HCEC 1CT (cell line): ENCODE data around the gene PPP2R1B.
"Not testable (repeated sequence)": the region's sequence is repeated elsewhere in the genome, so short reads cannot be mapped to it uniquely, and the experiment has no call there.

Experiments used
- DNase-seq: peaks from one replicate; pipeline ENCODE4 v3.0.0-alpha.2; 2017

PPP2R1B gene

GRCh38 chr11:111765984-111766833 is at the start of gene PPP2R1B:
PPP2R1B (minus strand) TSS chr11:111766389; CDS start chr11:111766361, 28 bp downstream.
- DNase-seq: peak; percentile 70

DNA sequence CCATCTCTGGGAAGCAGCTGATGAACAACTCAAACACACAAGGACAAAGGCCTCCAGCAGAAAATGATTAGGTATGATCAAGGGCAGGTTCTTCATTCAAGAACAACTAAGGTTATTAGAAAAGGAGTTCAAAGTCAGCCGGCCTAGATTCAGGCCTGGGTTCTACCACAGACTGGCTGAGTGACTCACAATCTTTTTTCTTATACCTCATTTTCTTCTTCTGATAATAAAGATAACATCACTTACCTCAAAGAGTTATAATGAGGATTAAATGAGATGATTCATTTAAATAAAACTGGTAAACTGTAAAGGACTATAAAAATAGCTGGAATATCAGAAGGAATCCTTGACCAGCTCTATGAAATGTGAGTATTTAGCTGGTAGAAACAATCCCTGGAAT is 49.3 kb upstream of the PPP2R1B start:
- no peak for DNase-seq

- no peak for DNase-seq
Measured at GRCh38 chr11:111814557-111815320, 48.5 kb upstream of the PPP2R1B start.

DNA sequence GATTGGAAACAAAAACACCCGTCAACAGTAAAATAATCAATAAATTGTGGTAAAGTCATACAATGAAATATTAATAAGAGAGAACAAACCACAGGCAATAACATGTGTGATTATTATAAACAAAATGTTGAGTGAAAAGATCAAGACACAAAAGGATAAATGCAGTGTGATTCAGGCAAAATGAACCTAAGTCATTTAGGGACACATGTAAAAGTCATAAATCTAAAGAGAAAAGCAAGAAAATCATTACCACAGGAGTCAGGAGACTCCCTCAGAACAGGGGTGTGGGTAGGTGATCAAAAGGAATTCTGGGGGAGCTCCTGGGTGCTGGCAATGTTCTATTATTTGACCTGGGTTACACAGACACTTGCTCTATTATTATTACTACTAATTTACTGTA is 47.9 kb upstream of the PPP2R1B start:
- DNase-seq: no peak

DNA sequence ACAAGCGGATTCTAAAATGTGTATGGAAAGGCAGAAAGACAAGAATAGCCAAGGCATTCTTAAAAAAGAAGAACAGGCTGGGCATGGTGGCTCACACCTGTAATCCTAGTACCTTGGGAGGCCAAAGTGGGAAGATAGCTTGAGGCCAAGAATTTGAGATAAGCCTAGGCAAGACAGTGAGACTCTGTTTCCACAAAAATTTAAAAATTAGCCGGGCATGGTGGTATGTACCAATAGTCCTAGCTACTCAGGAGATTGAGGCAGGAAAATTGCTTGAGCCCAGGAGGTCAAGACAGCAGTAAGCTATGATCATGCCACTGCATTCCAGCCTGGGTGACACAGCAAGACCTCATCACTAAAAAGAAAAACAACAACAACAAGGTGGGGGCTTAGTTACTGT is 46.0 kb upstream of the PPP2R1B start:
- DNase-seq: no peak

GRCh38 chr11:111811445-111811844 is 45.3 kb upstream of the PPP2R1B start:
- DNase-seq: no peak

DNA sequence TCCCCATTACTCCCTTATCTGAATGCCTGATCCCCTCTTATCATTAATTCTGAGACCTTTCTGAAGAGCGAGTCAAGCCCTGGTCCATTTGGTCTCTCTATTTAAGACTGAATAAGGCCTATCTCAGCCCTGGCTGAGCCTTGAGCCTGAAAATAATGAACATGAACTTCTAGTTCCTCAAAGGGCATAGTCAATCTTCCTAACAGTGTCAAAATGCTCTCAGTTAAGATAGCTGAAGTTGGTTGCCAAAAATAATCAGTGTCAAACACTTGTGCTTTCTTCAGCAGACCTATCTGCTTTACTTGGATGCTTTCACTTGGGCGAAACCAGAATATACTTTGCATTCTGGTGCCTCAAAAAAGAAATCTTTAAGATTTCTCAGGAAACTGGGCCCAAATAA is 42.6 kb upstream of the PPP2R1B start:
- DNase-seq: no peak

DNA sequence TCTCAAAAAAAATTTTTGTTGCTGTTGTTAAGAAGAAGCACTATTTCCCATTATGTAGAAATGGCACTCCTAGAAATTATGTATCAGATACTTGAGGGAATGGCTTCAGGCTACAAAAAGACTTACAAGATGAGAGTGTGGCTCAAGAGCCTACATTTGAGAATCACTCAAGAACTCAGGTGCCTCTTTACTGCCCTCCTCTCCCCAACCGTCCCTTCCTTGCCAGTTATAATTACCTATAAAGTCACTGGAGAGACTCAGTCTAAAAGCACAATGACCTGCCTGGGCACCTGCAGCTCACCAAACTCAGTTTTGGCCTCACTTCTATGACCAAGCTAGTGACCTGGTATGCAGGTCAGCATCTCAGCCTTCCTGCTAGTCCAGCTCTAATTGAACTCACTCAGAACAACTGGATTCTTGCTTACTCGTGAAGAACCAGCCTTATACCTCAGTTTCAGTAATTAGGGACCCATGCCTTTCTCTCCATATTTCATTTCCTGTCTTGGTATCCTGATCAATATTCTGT is 41.9 kb upstream of the PPP2R1B start:
- DNase-seq: no peak

DNA sequence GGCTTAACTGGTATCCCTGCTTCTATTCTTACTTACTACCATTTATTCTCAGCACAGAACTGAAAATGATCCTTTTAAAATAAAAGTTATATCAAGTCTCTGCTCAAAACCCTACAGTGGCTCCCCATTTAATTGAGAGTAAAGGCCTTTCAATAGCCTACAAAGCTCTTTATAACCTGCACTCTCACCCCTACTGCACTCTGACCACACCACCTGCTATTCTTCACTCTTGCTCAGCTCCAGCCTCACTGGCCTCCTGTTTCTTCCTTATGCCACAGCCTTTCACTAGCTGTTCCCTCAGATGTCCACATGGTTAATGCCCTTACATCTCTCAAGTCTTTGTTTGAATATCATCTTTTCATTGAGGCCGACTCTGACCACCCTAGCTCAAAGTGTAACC is 40.9 kb upstream of the PPP2R1B start:
- no peak for DNase-seq

- DNase-seq: no peak
Measured at GRCh38 chr11:111801135-111801534, 34.9 kb upstream of the PPP2R1B start.

DNA sequence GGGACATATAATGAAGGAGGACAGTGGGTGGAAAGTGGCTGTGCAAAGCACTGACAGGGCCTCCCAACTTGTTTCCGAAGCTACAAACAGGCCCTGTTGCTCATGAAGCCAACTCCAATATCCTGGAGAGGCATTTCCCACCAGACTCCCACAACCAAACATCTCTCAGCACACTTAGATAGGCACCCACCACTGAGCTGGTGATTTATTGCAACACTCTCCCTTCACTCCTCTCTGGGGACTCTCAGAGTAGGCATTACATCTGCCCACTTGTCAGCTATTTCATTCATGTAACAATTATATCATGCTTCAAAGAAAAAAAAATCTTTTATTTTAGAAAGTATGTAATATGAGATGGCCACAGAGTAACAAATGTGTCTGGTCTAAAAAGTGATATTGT is 32.1 kb upstream of the PPP2R1B start:
- DNase-seq: no peak

- peak; percentile 19 for DNase-seq
Measured at GRCh38 chr11:111797145-111797581, 31.0 kb upstream of the PPP2R1B start.

GRCh38 chr11:111796696-111797095 is 30.5 kb upstream of the PPP2R1B start:
- DNase-seq: no peak

GRCh38 chr11:111795334-111795985 is 29.3 kb upstream of the PPP2R1B start:
- peak; percentile 79 for DNase-seq

DNA sequence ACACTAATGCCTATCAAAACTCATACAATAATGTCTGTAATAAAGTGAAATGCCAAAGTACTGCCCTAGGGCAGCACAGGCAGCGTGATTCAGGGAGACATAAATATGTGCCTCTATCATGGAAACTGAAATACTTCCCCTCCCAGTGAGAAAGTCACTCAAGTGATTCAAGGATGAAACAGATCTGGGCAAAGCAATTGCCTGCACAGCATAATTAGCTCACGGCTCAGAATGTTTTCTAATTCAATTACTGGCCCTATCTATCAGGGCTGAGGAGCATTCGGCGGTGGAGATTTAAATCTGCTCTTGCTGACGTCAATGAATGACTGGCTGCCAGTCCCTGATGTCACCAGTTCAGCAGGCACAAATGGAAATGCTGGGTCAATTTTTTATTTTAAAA is 27.7 kb upstream of the PPP2R1B start:
- no peak for DNase-seq

- no peak for DNase-seq
Measured at GRCh38 chr11:111792955-111793500, 26.8 kb upstream of the PPP2R1B start.

GRCh38 chr11:111792314-111792713 is 26.1 kb upstream of the PPP2R1B start:
- DNase-seq: no peak

DNA sequence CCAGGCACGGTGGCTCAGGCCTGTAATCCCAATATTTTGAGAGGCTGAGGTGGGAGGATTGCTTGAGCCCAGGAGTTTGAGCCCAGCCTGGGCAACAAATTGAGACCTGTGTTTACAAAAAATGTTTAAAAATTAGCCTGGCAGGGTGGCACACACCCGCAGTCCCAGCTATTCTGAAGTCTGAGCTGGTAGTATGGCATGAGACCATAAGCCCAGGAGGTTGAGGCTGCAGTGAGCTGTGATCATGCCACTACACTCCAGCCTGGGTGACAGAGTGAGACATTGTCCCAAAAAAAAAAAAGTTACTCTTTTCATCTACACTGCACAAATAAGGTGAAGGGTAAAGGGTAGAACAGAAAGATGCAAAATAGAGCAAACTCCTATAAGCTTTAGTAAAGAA is 22.3 kb upstream of the PPP2R1B start:
- DNase-seq: no peak

- DNase-seq: no peak
Measured at GRCh38 chr11:111788051-111788450, 21.9 kb upstream of the PPP2R1B start.

DNA sequence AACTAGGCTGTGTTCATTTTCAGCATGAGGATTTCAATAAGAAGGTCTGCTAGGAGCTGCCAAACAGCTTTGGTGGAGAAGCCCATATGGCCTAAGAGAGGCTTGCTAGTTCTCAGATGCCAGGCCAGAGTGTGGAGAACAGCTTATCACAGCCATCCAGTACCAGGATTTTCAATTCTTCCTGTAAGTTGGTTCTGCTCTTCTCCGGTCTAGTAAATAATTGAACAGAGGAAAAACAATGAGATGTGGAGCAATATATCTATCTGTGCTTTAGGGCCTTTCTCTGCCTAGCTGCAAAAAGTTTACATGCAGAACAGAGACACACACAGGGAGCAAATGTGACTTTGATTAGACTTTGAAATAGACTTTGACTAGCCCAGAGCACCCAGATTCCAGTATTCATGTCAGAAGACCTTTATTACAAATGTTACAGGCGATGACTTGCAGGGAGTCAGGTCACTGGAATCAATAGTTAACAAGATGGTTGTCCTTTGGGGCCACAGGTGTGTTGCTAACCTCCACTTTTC is 19.8 kb upstream of the PPP2R1B start:
- no peak for DNase-seq

- no peak for DNase-seq
Measured at GRCh38 chr11:111785076-111785475, 18.9 kb upstream of the PPP2R1B start.

DNA sequence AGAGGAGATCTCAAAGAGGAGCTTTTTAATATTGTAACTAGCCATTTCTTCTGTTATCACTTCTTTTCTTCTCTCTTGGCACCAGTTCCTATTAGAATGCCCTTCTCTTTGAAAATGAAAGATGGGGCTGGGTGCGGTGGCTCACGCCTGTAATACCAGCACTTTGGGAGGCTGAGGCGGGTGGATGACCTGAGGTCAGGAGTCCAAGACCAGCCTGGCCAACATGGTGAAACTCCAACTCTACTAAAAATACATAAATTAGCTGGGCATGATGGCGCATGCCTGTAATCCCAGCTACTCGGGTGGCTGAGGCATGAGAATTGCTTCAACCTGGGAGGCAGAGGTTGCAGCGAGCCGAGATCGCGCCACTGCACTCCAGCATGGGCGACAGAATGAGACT is 18.1 kb upstream of the PPP2R1B start:
- not testable (repeated sequence) for DNase-seq
